Testis (tissue), 2 donors: ENCODE data around the gene RNF128.

Experiments
- CTCF ChIP-seq, 3 experiments: fragments of 450-650 bp in 2 of 3; fragments of 200-600 bp in 1 of 3; sonication (generic) in 1 of 3; IDR thresholded peaks; one replicate each; pipeline ENCODE4 v1.5.1; 2016 to 2019; ENCODE audit warnings: antibody characterized with exemption in 3 of 3, mild to moderate bottlenecking in 2 of 3, moderate library complexity in 1 of 3
- POLR2A ChIP-seq: fragments of 450-650 bp; IDR thresholded peaks from one replicate; pipeline ENCODE4 v1.6.1; 2017; ENCODE audit warnings: antibody characterized with exemption, mild to moderate bottlenecking, moderate library complexity

- no peak for TF ChIP-seq CTCF (IDR thresholded peaks at IDR 0.05)
- no peak for TF ChIP-seq POLR2A
These were observed 24.9 kb downstream of the RNF128 start for GRCh38 chrX:106751407-106751806.
